T follicular helper cell (primary cell): ENCODE measurements around the gene ZBED5.
A peak's percentile ranks its signal among the peaks of the same experiment; 100 is the strongest.

Source experiments
- DNase-seq: peaks from one replicate; pipeline ENCODE4 v3.0.0-alpha.2; 2020; ENCODE audit warnings: low read depth

Gene ZBED5

GRCh38 chr11:10878408-10879214 lies 20.8 kb upstream of the ZBED5 start:
- no peak for DNase-seq

GRCh38 chr11:10876158-10876557 lies 18.3 kb upstream of the ZBED5 start:
- no peak for DNase-seq

GRCh38 chr11:10875430-10876021 lies 17.7 kb upstream of the ZBED5 start:
- DNase-seq: no peak

GRCh38 chr11:10872097-10872496 lies 14.2 kb upstream of the ZBED5 start:
- no peak for DNase-seq

GRCh38 chr11:10868352-10868751 lies 10.5 kb upstream of the ZBED5 start:
- no peak for DNase-seq

GRCh38 chr11:10866893-10867331 lies 9.1 kb upstream of the ZBED5 start:
- DNase-seq: no peak

- DNase-seq: no peak
Measured at GRCh38 chr11:10865837-10866270, 8.0 kb upstream of the ZBED5 start.

GRCh38 chr11:10864688-10865087 lies 6.8 kb upstream of the ZBED5 start:
- DNase-seq: no peak

GRCh38 chr11:10862446-10862845 lies 4.6 kb upstream of the ZBED5 start:
- DNase-seq: no peak

GRCh38 chr11:10861799-10862198 lies 3.9 kb upstream of the ZBED5 start:
- DNase-seq: no peak

GRCh38 chr11:10861047-10861446 lies 3.2 kb upstream of the ZBED5 start:
- no peak for DNase-seq

GRCh38 chr11:10858439-10859325 lies 829 bp upstream of the ZBED5 start:
- DNase-seq: peak; percentile 13

GRCh38 chr11:10857459-10857708 lies 469 bp downstream of the ZBED5 start:
- DNase-seq: no peak

GRCh38 chr11:10856689-10857458 lies 979 bp downstream of the ZBED5 start:
- peak; percentile 1 for DNase-seq

GRCh38 chr11:10855295-10855694 lies 2.6 kb downstream of the ZBED5 start:
- DNase-seq: no peak

GRCh38 chr11:10847960-10848860 lies 9.6 kb downstream of the ZBED5 start:
- DNase-seq: no peak

GRCh38 chr11:10846660-10847059 lies 11.2 kb downstream of the ZBED5 start:
- no peak for DNase-seq

GRCh38 chr11:10845589-10845988 lies 12.3 kb downstream of the ZBED5 start:
- no peak for DNase-seq

GRCh38 chr11:10844796-10845195 lies 13.1 kb downstream of the ZBED5 start:
- DNase-seq: no peak

- no peak for DNase-seq
Measured at GRCh38 chr11:10844356-10844755, 13.5 kb downstream of the ZBED5 start.

GRCh38 chr11:10838881-10839280 lies 19.0 kb downstream of the ZBED5 start:
- no peak for DNase-seq
